ENCODE data around the gene MLXIP. TPM values are rescaled to one million over a fixed set of nuclear protein-coding genes. Genes with fewer than 3 reads are reported as not detected.
A peak's percentile ranks its signal among the peaks of the same experiment; 100 is the strongest.
"Not testable (repeated sequence)": the region's sequence is repeated elsewhere in the genome, so short reads cannot be mapped to it uniquely, and the experiment has no call there.

MLXIP gene
- total RNA-seq, 4 donors from 2014 or later, result 34.0 to 70.1 (median 46.2) TPM

DNA sequence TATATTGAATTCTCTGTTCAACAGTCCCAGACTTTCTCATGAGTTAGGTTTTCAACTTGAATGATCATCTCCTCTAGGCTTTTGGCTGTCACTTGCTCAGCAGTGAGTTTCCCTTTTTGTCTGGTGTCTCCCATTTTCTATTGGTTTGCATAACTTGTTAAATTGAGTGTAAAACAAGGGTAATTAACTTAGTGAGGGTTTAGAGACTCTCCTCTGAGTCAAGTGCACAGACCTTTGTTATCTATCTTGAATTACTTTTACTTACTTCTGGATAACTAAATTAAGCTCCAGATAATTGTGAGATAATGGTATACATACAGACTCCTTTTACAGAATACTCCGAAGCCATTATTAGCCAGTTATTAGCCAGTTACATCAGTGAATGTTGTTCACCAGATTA is 22.0 kb downstream of the MLXIP start:
- H3K27ac ChIP-seq, result peak overlapping the region; percentile 29 to 94 (median 85)
- intact Hi-C loops (cut with DNase I), result loop anchor here (2.0 kb wide), 1 partner anchor 22 kb away; no protein-coding TSS in a partner anchor
- TF ChIP-seq POLR2A (IDR thresholded peaks at IDR 0.05), result no peak
- TF ChIP-seq, protein P1, sequence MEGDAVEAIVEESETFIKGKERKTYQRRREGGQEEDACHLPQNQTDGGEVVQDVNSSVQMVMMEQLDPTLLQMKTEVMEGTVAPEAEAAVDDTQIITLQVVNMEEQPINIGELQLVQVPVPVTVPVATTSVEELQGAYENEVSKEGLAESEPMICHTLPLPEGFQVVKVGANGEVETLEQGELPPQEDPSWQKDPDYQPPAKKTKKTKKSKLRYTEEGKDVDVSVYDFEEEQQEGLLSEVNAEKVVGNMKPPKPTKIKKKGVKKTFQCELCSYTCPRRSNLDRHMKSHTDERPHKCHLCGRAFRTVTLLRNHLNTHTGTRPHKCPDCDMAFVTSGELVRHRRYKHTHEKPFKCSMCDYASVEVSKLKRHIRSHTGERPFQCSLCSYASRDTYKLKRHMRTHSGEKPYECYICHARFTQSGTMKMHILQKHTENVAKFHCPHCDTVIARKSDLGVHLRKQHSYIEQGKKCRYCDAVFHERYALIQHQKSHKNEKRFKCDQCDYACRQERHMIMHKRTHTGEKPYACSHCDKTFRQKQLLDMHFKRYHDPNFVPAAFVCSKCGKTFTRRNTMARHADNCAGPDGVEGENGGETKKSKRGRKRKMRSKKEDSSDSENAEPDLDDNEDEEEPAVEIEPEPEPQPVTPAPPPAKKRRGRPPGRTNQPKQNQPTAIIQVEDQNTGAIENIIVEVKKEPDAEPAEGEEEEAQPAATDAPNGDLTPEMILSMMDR (IDR thresholded peaks at IDR 0.05), result no peak

DNA sequence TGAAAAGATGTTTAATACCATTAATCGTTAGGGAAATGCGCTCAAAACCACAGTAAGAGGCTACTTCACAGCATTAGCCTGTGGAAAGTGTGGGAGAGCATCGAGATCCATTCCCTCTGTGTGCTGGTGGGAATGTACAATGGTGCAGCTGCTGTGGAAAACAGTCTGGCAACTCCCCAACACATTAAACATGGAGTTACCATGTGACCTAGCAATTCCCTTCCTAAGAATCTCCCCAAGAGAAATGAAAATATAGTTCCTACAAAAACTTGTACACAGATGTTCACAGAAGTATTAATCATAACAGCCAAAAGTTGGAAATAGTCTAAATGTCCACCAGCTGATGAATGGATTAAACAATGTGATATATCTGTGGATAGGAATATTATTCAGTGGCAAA is 23.8 kb downstream of the MLXIP start:
- intact Hi-C loops (cut with DNase I), result no loop called here
- 86 to 95% methylated on average over 3 of the region's 3 CpGs for WGBS, 2 donors
- TF ChIP-seq, protein P1 (IDR thresholded peaks at IDR 0.05), result no peak
- TF ChIP-seq POLR2A (IDR thresholded peaks at IDR 0.05), result no peak
- DNase-seq, result no peak
- Histone ChIP-seq H3K27ac (peak overlapping the region in 1 of 3 donors; percentile 9), H3K9me3 (no peaks in the 10 kb centered on the region), H3K4me3 (replicated peaks in 1 of 3) (no peak overlapping the region), H3K27me3 (no peaks in the 10 kb centered on the region), H3K4me1 (peaks cover 62 to 72% of the 10 kb centered on the region in 2 donors), H3K36me3 (no peaks in the 10 kb centered on the region)

More for the DNA sequence above, 22.0 kb downstream of the MLXIP start:
- peaks cover 65 to 71% of the 10 kb centered on the region in 2 donors for H3K4me1 ChIP-seq
- no peak overlapping the region for H3K4me3 ChIP-seq (replicated peaks in 1 of 3)
- no peaks in the 10 kb centered on the region for H3K36me3 ChIP-seq
- no peaks in the 10 kb centered on the region for H3K27me3 ChIP-seq
- no peak for DNase-seq
- H3K9me3 ChIP-seq, result no peaks in the 10 kb centered on the region
- 94 to 95% methylated on average over 1 of the region's 1 CpG for WGBS, 2 donors

DNA sequence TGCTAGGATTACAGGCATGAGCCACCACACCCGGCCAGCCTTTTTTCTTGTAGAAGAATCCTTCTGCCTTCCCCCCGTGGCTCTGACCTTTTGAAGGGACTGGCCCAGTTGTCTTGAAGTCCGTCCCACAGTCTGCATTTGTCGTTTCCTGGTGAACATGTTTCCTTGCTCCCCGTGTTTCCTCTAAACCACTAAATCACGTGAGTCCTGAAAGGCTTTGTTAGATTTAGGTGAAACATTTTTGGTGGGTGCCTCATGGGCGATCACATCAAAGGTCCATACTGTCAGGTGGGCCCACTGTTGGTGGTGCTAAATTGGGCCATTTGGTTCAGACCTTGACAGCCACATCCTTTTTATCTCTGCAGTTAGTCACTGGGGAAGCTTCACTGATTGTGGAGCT is 26.3 kb downstream of the MLXIP start:
- Histone ChIP-seq H3K4me1 (peaks cover 57 to 65% of the 10 kb centered on the region in 2 donors), H3K27ac (no peak overlapping the region), H3K27me3 (no peaks in the 10 kb centered on the region), H3K9me3 (no peaks in the 10 kb centered on the region), H3K4me3 (replicated peaks in 1 of 3) (no peak overlapping the region), H3K36me3 (no peaks in the 10 kb centered on the region)
- WGBS, 2 donors, result 87 to 93% methylated on average over 7 of the region's 7 CpGs
- TF ChIP-seq, protein P1 (IDR thresholded peaks at IDR 0.05), result no peak
- TF ChIP-seq POLR2A (IDR thresholded peaks at IDR 0.05), result no peak
- DNase-seq, result no peak
- intact Hi-C loops (cut with DNase I), result no loop called here

DNA sequence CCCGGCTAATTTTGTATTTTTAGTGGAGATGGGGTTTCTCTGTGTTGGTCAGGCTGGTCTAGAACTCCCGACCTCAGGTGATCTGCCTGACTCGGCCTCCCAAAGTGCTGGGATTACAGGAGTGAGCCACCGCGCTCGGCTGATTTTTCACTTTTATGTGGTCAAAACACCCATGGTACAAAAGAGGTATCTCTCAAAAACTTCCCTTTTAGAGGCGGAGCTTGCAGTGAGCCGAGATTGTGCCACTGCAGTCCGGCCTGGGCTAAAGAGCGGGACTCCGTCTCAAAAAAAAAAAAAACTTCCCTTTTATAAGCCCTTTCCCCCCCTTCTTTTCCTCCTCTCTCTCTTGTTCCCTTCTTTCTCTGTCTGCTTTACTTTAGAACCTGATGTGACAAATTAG is 26.9 kb downstream of the MLXIP start:
- H3K4me3 ChIP-seq (replicated peaks in 1 of 3); H3K27me3 ChIP-seq; intact Hi-C loops (cut with DNase I); H3K36me3 ChIP-seq; H3K9me3 ChIP-seq; DNase-seq: not testable (repeated sequence)
- Histone ChIP-seq H3K4me1 (peaks cover 57 to 63% of the 10 kb centered on the region in 2 donors), H3K27ac (peak overlapping the region; percentile 16 to 65 (median 49))
- 88 to 91% methylated on average over 10 to 11 of the region's 11 CpGs for WGBS, 2 donors

DNA sequence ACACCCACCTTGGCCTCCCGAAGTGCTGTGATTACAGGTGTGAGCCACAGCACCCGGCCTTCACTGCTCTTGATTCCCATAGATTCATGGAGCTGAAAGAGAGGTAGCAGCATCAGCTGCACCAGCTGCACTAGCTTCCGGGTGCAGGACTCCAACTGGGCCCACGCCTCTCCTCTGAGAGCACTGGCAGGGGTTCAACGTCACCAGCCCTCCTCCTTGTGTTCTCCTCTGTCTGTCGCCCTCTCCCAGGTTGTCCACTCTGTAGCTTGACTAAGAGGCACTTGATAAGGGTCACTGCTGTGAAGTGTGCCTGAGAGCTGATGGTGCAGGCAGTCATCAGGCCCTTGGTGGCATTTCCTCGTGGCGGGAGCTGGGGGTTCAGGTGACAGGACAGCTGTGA is 28.3 kb downstream of the MLXIP start:
- TF ChIP-seq, protein P1 (IDR thresholded peaks at IDR 0.05), result no peak
- peak in 1 of 2 donors; percentile 40 for TF ChIP-seq POLR2A (IDR thresholded peaks at IDR 0.05)
- Histone ChIP-seq H3K27ac (peak overlapping the region in 2 of 3 donors; percentile 64 to 72), H3K36me3 (no peaks in the 10 kb centered on the region), H3K4me1 (peaks cover 58 to 59% of the 10 kb centered on the region in 2 donors), H3K4me3 (replicated peaks in 1 of 3) (no peak overlapping the region), H3K27me3 (no peaks in the 10 kb centered on the region), H3K9me3 (no peaks in the 10 kb centered on the region)
- intact Hi-C loops (cut with DNase I), result no loop called here
- peak; percentile 98 for DNase-seq
- WGBS, 2 donors, result 36 to 40% methylated on average over 6 to 8 of the region's 8 CpGs
